HFFc6 (cell line): ENCODE data around the gene NDUFB7. TPM values are rescaled to one million over a fixed set of nuclear protein-coding genes. Genes with fewer than 3 reads are reported as not detected.
"Not testable (repeated sequence)": the region's sequence is repeated elsewhere in the genome, so short reads cannot be mapped to it uniquely, and the experiment has no call there.

Experiments
- DNase-seq: peaks from one replicate; pipeline ENCODE4 v3.0.0-alpha.2; 2018
- H3K27ac Mint-ChIP-seq: 2 replicates; pipeline ENCODE4 v1.8.0; 2020; ENCODE audit warnings: mild to moderate bottlenecking, mixed read lengths
- H3K27me3 Mint-ChIP-seq: 2 replicates; pipeline ENCODE4 v1.8.0; 2021; ENCODE audit warnings: mild to moderate bottlenecking, moderate library complexity, mixed read lengths; ENCODE audit not compliant: insufficient read depth
- H3K36me3 Mint-ChIP-seq: 2 replicates; pipeline ENCODE4 v1.8.0; 2021; ENCODE audit warnings: low read depth, mixed read lengths
- H3K4me1 Mint-ChIP-seq: 2 replicates; pipeline ENCODE4 v1.8.0; 2020; ENCODE audit warnings: low read depth, mixed read lengths
- H3K4me3 Mint-ChIP-seq: 2 replicates; pipeline ENCODE4 v1.8.0; 2020; ENCODE audit warnings: mild to moderate bottlenecking, moderate library complexity, mixed read lengths
- H3K9me3 Mint-ChIP-seq: 2 replicates; pipeline ENCODE4 v1.8.0; 2020; ENCODE audit warnings: mild to moderate bottlenecking, mixed read lengths
- CTCF ChIP-seq: fragments of 200-600 bp; sonication (generic); IDR thresholded peaks from 2 replicates; pipeline ENCODE4 v1.5.0; 2021; ENCODE audit warnings: antibody characterized with exemption, mild to moderate bottlenecking
- total RNA-seq, 6 experiments: library from RNA; stranded (reverse); fragmentation: NEBNext Ultra II Directional; extraction: Animal tissue kit (Norgen Biotek cat#: 25700); gene quantifications; 2 replicates in 1 of 6; 3 replicates in 5 of 6; pipeline ENCODE4 v1.2.3, GENCODE V29; 2021

Gene NDUFB7
- total RNA-seq, 6 experiments from 2014 or later: 167 to 227 (median 199) TPM

- no peaks in the 10 kb centered on the region for H3K4me1 Mint-ChIP-seq
- peaks cover 11% of the 10 kb centered on the region for H3K9me3 Mint-ChIP-seq
- no peak overlapping the region for H3K4me3 Mint-ChIP-seq
- H3K27ac Mint-ChIP-seq: no peak overlapping the region
- DNase-seq: no peak
- peaks cover 6% of the 10 kb centered on the region; the same call in 1 of the 2 replicates for H3K36me3 Mint-ChIP-seq
- TF ChIP-seq CTCF: no peak
- peaks cover 5% of the 10 kb centered on the region for H3K27me3 Mint-ChIP-seq
Observed at GRCh38 chr19:14612657-14613056, 40.8 kb upstream of the NDUFB7 start.

GRCh38 chr19:14612242-14612641, 40.4 kb upstream of the NDUFB7 start:
- DNase-seq, H3K27ac Mint-ChIP-seq, H3K4me1 Mint-ChIP-seq, H3K27me3 Mint-ChIP-seq, H3K36me3 Mint-ChIP-seq, H3K4me3 Mint-ChIP-seq: not testable (repeated sequence)
- peaks cover 11% of the 10 kb centered on the region for H3K9me3 Mint-ChIP-seq

GRCh38 chr19:14611051-14611450, 39.2 kb upstream of the NDUFB7 start:
- Mint-ChIP-seq H3K36me3 (peaks cover 1% of the 10 kb centered on the region; the same call in 1 of the 2 replicates), H3K9me3 (peaks cover 1% of the 10 kb centered on the region), H3K4me3 (no peak overlapping the region), H3K4me1 (no peaks in the 10 kb centered on the region), H3K27ac (no peak overlapping the region), H3K27me3 (peaks cover 5% of the 10 kb centered on the region)
- no peak for DNase-seq
- TF ChIP-seq CTCF: no peak

- no peak for TF ChIP-seq CTCF
- no peak overlapping the region for H3K27ac Mint-ChIP-seq
- no peak overlapping the region for H3K4me3 Mint-ChIP-seq
- H3K27me3 Mint-ChIP-seq: peaks cover 8% of the 10 kb centered on the region
- DNase-seq: no peak
- H3K9me3 Mint-ChIP-seq: peaks cover 4% of the 10 kb centered on the region; the same call in 1 of the 2 replicates
- no peaks in the 10 kb centered on the region for H3K4me1 Mint-ChIP-seq
- H3K36me3 Mint-ChIP-seq: no peaks in the 10 kb centered on the region
Observed at GRCh38 chr19:14606627-14607026, 34.8 kb upstream of the NDUFB7 start.

- H3K36me3 Mint-ChIP-seq: no peaks in the 10 kb centered on the region
- TF ChIP-seq CTCF: no peak
- H3K27me3 Mint-ChIP-seq: peaks cover 8% of the 10 kb centered on the region
- no peak overlapping the region for H3K27ac Mint-ChIP-seq
- no peaks in the 10 kb centered on the region for H3K4me1 Mint-ChIP-seq
- no peak overlapping the region for H3K4me3 Mint-ChIP-seq
- peaks cover 4% of the 10 kb centered on the region; the same call in 1 of the 2 replicates for H3K9me3 Mint-ChIP-seq
- no peak for DNase-seq
Observed at GRCh38 chr19:14603990-14604387, 32.1 kb upstream of the NDUFB7 start.

GRCh38 chr19:14599548-14600147, 27.8 kb upstream of the NDUFB7 start:
- DNase-seq: no peak
- H3K9me3 Mint-ChIP-seq: peaks cover 17% of the 10 kb centered on the region

More at GRCh38 chr19:14599548-14600147, 27.8 kb upstream of the NDUFB7 start:
- no peak overlapping the region for H3K4me3 Mint-ChIP-seq
- H3K27ac Mint-ChIP-seq: no peak overlapping the region
- peaks cover 11% of the 10 kb centered on the region for H3K27me3 Mint-ChIP-seq
- H3K36me3 Mint-ChIP-seq: peaks cover 6% of the 10 kb centered on the region; the same call in 1 of the 2 replicates
- H3K4me1 Mint-ChIP-seq: no peaks in the 10 kb centered on the region
- TF ChIP-seq CTCF: no peak
